Measurements from ENCODE around the gene OLIG1. TPM values are rescaled to one million over a fixed set of nuclear protein-coding genes. Genes with fewer than 3 reads are reported as not detected.

Gene OLIG1
- total RNA-seq, 1 experiment from 2014 or later: not detected

DNA sequence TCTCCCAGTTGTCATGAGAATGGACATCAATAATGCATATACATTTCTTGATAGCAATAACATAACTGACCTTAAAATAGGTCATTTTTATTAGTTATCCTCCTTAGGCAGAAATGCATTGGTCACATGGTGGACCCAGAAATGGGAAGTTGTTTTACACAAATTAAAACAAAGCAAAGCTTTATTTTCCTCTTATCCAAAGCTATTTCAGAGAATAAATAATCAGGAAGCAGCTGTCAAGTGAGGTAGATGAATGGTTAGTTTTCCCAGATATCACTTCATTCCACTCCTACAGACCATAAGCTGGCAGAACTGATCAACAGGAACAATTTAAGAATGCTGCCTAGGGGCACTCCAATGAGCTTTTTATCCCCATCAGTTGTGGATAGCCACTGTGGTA, 16.0 kb upstream of the OLIG1 start:
- DNase-seq (ENCODE audit: unreplicated experiment): no peak
- POLR2A ChIA-PET: no interaction called here
- BruUV-seq (replicated peaks): no TSS peak
- TF ChIP-seq, protein P1, sequence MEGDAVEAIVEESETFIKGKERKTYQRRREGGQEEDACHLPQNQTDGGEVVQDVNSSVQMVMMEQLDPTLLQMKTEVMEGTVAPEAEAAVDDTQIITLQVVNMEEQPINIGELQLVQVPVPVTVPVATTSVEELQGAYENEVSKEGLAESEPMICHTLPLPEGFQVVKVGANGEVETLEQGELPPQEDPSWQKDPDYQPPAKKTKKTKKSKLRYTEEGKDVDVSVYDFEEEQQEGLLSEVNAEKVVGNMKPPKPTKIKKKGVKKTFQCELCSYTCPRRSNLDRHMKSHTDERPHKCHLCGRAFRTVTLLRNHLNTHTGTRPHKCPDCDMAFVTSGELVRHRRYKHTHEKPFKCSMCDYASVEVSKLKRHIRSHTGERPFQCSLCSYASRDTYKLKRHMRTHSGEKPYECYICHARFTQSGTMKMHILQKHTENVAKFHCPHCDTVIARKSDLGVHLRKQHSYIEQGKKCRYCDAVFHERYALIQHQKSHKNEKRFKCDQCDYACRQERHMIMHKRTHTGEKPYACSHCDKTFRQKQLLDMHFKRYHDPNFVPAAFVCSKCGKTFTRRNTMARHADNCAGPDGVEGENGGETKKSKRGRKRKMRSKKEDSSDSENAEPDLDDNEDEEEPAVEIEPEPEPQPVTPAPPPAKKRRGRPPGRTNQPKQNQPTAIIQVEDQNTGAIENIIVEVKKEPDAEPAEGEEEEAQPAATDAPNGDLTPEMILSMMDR (IDR thresholded peaks at IDR 0.05; ENCODE audit: unreplicated experiment): no peak
- Mint-ChIP-seq H3K9me3 (ENCODE audit: unreplicated experiment) (no peaks in the 10 kb centered on the region), H3K27ac (ENCODE audit: low read depth, unreplicated experiment) (no peak overlapping the region), H3K4me3 (ENCODE audit: unreplicated experiment) (no peak overlapping the region), H3K4me1 (ENCODE audit: insufficient read depth, unreplicated experiment) (peaks cover 13% of the 10 kb centered on the region), H3K27me3 (ENCODE audit: insufficient read depth, unreplicated experiment) (peaks cover 20% of the 10 kb centered on the region), H3K36me3 (ENCODE audit: insufficient read depth, unreplicated experiment) (no peaks in the 10 kb centered on the region)
- CTCF ChIA-PET: interaction anchor here (1.2 to 1.9 kb wide), 2 partner anchors 20 to 74 kb away, joined by 5 to 6 read pairs; no protein-coding TSS in a partner anchor
- intact Hi-C loops (cut with micrococcal nuclease): no loop called here

DNA sequence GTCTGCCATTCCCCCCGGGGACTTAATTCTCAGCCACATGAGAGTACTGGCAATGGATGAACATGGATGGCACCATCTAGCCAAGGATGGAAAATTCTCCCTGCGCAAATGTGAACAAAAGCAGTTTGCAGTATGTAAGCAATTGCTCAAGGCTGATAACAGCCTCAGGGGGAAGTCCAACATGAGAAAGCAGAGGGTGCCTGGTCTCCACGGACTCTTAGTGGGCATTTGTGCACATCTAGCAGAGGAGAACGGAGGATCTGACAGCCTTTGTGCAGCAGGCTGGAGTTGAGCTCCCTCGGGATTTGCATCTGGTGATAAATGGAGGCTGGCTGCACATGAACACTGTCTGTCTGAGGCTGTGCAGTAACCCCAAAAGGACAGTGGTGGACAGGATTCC, 13.9 kb upstream of the OLIG1 start:
- H3K36me3 Mint-ChIP-seq (ENCODE audit: insufficient read depth, unreplicated experiment): no peaks in the 10 kb centered on the region
- H3K27ac Mint-ChIP-seq (ENCODE audit: low read depth, unreplicated experiment): no peak overlapping the region
- peaks cover 25% of the 10 kb centered on the region for H3K4me1 Mint-ChIP-seq (ENCODE audit: insufficient read depth, unreplicated experiment)
- H3K9me3 Mint-ChIP-seq (ENCODE audit: unreplicated experiment): no peaks in the 10 kb centered on the region
- intact Hi-C loops (cut with micrococcal nuclease): no loop called here
- no peak overlapping the region for H3K4me3 Mint-ChIP-seq (ENCODE audit: unreplicated experiment)
- DNase-seq (ENCODE audit: unreplicated experiment): no peak
- TF ChIP-seq, protein P1 (IDR thresholded peaks at IDR 0.05; ENCODE audit: unreplicated experiment): no peak
- BruUV-seq (replicated peaks): no TSS peak
- H3K27me3 Mint-ChIP-seq (ENCODE audit: insufficient read depth, unreplicated experiment): peaks cover 20% of the 10 kb centered on the region
- ChIA-PET CTCF (interaction anchor here (1.1 to 1.2 kb wide), 2 partner anchors 10 to 115 kb away, joined by 3 to 4 read pairs; no protein-coding TSS in a partner anchor), POLR2A (no interaction called here)

DNA sequence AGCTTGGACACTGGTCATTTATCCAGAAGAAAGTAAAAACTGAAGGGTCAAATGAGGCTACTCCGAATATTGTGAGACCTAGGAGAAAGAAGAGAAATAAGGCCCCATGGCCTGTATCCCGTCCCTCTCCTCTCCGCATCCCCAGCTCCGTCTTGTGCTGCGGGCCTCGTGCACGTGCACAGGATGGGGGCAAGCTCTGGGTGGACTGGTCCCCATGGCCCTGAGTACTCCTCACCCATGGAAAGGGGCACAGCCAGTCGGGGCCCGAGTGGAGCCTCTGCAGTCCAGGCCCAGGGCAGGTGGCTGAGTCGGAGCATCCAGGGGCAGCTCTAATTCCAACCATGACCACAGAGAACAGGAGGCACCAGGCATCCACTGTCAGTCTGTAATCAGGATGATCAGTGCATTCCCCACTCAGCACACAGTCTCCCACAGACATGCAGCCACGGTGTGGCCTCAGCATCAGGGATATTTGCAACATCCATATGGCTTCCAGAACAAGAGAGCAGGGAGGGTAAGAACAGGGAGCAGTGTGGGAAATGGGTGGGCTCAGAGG, 12.5 kb upstream of the OLIG1 start:
- H3K9me3 Mint-ChIP-seq (ENCODE audit: unreplicated experiment): no peaks in the 10 kb centered on the region
- TF ChIP-seq, protein P1 (IDR thresholded peaks at IDR 0.05; ENCODE audit: unreplicated experiment): no peak
- POLR2A ChIA-PET: no interaction called here
- DNase-seq (ENCODE audit: unreplicated experiment): no peak
- peaks cover 32% of the 10 kb centered on the region for H3K27me3 Mint-ChIP-seq (ENCODE audit: insufficient read depth, unreplicated experiment)
- no peaks in the 10 kb centered on the region for H3K36me3 Mint-ChIP-seq (ENCODE audit: insufficient read depth, unreplicated experiment)
- BruUV-seq (replicated peaks): no TSS peak
- CTCF ChIA-PET: interaction anchor here (0.6 to 1.3 kb wide), 3 partner anchors 63 to 140 kb away, joined by 3 to 6 read pairs (median 4); no protein-coding TSS in a partner anchor
- H3K4me1 Mint-ChIP-seq (ENCODE audit: insufficient read depth, unreplicated experiment): peaks cover 25% of the 10 kb centered on the region
- H3K4me3 Mint-ChIP-seq (ENCODE audit: unreplicated experiment): no peak overlapping the region
- H3K27ac Mint-ChIP-seq (ENCODE audit: low read depth, unreplicated experiment): no peak overlapping the region
- intact Hi-C loops (cut with micrococcal nuclease): no loop called here

DNA sequence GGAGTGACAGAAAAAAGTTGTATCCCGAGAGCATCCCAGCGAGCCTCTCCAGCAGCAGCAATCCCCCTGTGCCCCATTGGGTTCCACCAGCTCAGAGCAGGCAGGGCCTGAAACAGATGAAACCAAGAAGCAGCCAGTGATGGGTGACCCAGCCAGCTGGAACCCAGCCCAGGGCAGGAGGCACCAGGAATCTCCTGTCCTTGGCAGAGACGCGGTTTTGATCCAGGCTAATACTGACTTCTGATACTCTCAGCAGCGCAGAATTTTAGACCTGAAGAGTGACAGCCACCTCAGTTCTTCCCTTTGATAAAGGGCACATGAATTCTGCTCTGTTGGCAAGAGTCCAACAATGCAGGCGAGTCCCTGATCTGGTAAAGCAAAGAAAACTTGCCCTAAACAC, 11.4 kb upstream of the OLIG1 start:
- DNase-seq (ENCODE audit: unreplicated experiment): peak; percentile 49
- peaks cover 43% of the 10 kb centered on the region for H3K27me3 Mint-ChIP-seq (ENCODE audit: insufficient read depth, unreplicated experiment)
- ChIA-PET POLR2A (interaction anchor here (1.3 to 1.7 kb wide), 3 partner anchors 9 to 15 kb away, joined by 5 to 6 read pairs (median 5); no protein-coding TSS in a partner anchor), CTCF (interaction anchor here (1.3 to 2.8 kb wide), 3 partner anchors 64 to 119 kb away, joined by 4 to 10 read pairs (median 6); no protein-coding TSS in a partner anchor)
- no TSS peak for BruUV-seq (replicated peaks)
- TF ChIP-seq, protein P1 (IDR thresholded peaks at IDR 0.05; ENCODE audit: unreplicated experiment): no peak
- peaks cover 25% of the 10 kb centered on the region for H3K4me1 Mint-ChIP-seq (ENCODE audit: insufficient read depth, unreplicated experiment)
- no peaks in the 10 kb centered on the region for H3K9me3 Mint-ChIP-seq (ENCODE audit: unreplicated experiment)
- no peaks in the 10 kb centered on the region for H3K36me3 Mint-ChIP-seq (ENCODE audit: insufficient read depth, unreplicated experiment)
- no peak overlapping the region for H3K27ac Mint-ChIP-seq (ENCODE audit: low read depth, unreplicated experiment)
- no peak overlapping the region for H3K4me3 Mint-ChIP-seq (ENCODE audit: unreplicated experiment)
- intact Hi-C loops (cut with micrococcal nuclease): no loop called here

Data from MCF 10A (cell line).